GM21576 (cell line): Measurements from ENCODE around the gene DIS3L2.
"Not testable (repeated sequence)": the region's sequence is repeated elsewhere in the genome, so short reads cannot be mapped to it uniquely, and the experiment has no call there.

Source experiments
- ATAC-seq: cut with Tn5 transposase; IDR thresholded peaks from one replicate; pipeline ENCODE4 v1.9.1; 2021; ENCODE audit warnings: mild to moderate bottlenecking, moderate library complexity; ENCODE audit not compliant: unreplicated experiment

DIS3L2 gene

GRCh38 chr2:232008907-232009638 is 47.6 kb downstream of the DIS3L2 start:
- no peak for ATAC-seq

DNA sequence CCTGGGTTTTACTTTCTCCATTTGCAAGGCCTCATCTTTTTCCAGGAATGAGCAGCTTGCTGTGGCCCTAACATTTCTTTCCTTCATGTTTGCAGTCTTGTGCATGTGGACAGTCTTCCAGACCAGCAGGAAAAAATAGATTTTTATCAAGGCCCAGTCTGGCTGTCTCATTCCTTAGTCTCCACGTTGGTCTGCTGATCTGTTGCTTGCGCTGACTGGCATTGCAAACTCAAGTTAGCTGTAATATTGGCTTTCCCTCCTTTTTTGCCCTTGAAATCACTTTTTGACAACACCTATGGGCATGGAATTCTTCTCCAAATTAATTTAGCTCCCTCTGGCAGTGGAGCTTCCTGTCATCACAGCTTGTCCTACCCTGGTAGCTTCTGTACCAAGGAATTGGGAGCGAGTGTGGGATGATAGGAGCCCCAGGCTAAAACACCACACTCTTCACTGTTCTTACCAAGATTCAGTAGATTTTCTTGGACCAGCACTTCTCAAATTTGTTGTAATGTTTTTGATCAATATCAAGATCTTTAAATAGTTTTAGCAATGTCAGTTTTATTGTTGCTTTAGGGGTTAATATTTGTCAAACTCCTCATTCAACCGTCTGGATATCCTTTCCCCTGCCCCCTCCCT is 48.2 kb downstream of the DIS3L2 start:
- ATAC-seq, result no peak

DNA sequence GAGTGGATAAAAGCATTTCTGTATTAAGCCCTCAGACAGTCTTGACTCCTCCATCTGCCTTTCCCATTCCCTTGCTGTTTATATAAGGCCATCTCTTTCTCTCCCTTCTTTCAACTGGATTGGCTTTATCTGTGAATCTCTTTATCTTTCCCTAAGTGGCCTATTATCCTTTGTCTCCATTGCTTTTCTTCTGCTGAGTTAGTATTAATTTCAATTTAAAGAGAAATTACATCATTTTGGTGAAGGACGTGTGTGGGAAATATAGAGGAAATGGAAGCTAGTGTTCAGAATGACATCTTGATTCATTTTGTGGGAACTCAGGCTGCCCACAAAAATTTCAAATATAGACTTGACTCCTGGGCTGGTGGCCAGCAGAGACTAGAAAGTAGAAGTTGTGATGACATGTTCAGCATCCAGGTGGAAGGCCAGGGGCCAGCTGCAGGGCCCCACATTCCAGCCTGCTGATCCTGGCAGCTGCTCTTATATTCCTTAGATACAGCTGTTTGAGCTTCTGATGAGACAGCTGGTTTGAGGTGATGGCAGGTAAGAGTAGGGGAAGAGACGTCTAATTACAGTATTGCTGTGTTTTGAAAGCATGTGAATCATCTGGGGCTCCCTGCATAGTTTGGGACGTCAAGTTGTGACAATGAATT is 52.3 kb downstream of the DIS3L2 start:
- no peak for ATAC-seq

GRCh38 chr2:232014681-232015080 is 53.2 kb downstream of the DIS3L2 start:
- ATAC-seq, result no peak

DNA sequence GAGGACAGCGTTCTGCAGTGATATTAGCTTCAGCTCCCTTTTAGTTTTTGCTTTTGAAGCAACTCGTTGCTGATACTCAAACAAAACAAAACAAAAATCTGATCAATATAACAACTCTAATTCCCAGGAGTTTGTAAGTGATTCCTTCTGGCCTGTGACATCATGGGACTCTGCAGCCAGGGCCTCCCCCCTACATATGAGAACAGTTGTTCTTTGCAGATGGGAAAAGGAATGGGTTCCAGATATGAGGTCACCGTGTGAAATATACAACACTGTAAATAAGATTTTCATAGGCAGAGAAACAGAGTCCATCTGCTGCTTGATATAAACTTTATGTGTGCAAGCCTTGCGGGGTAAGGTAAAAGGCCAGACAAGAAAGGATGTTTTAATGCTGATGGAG is 56.7 kb downstream of the DIS3L2 start:
- ATAC-seq, result no peak

GRCh38 chr2:232022718-232023117 is 61.2 kb downstream of the DIS3L2 start:
- no peak for ATAC-seq

GRCh38 chr2:232023426-232023825 is 61.9 kb downstream of the DIS3L2 start:
- no peak for ATAC-seq

- ATAC-seq, result no peak
Measured at GRCh38 chr2:232024457-232024856, 62.9 kb downstream of the DIS3L2 start.

DNA sequence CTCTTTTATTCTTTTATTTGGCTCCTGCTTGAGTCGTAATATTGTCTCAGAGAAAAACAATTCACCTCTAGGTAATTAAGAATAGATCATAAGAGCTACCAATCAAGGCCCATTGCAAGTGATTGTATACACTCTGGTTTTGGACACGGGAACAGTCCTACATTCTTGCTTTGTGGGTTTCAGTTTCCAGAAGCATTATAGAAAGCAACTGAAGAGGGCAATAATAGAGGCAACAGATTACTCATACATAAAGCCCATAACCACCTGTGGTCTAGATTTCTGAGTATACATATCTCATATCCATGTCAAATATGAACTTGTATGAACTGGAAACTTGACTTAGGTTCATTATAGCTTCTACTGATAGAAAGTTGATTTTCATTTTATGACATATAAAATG is 65.4 kb downstream of the DIS3L2 start:
- ATAC-seq, result peak; percentile 99

- no peak for ATAC-seq
Measured at GRCh38 chr2:232027530-232027929, 66.0 kb downstream of the DIS3L2 start.

DNA sequence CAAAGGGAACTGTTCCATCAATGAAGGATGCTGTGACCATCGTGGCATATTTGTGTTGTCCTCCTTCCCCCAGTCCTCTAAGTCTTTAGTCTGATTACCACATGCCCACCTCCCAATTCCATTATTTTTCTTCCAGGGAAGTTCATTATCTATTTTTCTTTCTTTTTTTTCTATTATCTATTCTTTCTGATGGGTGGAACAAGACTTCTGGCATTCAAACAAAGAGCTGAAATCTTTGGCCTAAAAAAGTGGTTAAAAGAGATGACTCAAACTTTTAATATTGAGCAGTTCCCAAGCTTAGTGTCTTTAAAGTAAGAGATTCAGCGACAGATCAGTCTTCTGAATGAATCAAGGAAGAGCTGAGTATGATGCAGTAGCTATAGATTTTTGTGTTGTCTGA is 66.6 kb downstream of the DIS3L2 start:
- no peak for ATAC-seq

DNA sequence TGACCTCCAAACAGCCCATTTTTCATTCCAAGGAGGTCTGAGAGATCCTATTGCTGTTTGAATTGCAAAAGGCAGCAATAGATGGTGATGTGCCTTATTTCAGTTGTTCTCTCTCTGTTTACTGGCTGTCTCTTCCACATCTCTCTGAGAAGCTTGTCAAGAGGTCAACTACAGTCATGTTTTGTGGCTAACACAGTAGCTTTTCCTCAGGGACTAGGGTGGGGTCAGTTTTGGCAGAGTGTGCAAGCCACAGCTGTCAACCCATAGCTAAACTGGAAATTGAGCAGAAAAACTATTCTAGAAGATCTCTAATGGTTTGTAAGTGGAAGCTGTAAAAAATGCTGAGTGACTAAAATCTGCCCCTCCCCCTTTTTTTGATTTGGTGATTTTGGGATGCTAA is 67.1 kb downstream of the DIS3L2 start:
- no peak for ATAC-seq

GRCh38 chr2:232029346-232029745 is 67.8 kb downstream of the DIS3L2 start:
- ATAC-seq, result no peak

DNA sequence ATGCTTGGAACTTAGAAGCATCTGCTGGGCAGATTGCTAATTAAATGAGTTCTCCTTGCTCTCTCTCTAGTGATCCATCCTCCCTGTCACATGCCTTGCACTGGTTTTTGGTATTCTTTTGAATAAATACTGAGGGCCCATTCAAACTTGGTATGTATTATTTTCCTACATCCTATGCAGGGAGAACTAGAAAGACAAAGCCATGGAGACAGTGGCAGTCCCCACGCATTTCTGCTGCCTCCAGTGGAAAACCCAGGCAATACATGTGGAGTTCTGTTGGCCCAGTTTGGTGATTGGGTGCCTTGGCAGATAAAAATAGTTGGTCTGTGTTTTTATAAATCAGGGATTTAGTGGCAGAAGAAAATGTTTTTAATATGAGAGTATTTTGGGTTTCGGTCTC is 68.7 kb downstream of the DIS3L2 start:
- no peak for ATAC-seq

GRCh38 chr2:232035292-232035691 is 73.8 kb downstream of the DIS3L2 start:
- ATAC-seq, result not testable (repeated sequence)

DNA sequence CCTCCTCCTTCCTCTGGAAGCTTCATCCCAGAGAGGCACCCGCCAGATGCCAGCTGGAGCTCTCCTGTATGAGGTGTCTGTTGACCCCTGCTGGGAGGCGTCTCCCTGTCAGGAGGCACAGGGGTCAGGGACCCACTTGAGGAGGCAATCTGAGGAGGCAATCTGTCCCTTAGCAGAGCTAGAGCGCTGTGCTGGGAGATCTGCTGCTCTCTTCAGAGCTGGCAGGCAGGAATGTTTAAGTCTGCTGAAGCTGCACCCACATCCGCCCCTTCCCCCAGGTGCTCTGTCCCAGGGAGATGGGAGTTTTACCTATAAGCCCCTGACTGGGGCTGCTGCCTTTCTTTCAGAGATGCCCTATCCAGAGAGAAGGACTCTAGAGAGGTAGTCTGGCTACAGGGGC is 75.4 kb downstream of the DIS3L2 start:
- not testable (repeated sequence) for ATAC-seq

GRCh38 chr2:232038251-232038880 is 76.9 kb downstream of the DIS3L2 start:
- ATAC-seq, result no peak

DNA sequence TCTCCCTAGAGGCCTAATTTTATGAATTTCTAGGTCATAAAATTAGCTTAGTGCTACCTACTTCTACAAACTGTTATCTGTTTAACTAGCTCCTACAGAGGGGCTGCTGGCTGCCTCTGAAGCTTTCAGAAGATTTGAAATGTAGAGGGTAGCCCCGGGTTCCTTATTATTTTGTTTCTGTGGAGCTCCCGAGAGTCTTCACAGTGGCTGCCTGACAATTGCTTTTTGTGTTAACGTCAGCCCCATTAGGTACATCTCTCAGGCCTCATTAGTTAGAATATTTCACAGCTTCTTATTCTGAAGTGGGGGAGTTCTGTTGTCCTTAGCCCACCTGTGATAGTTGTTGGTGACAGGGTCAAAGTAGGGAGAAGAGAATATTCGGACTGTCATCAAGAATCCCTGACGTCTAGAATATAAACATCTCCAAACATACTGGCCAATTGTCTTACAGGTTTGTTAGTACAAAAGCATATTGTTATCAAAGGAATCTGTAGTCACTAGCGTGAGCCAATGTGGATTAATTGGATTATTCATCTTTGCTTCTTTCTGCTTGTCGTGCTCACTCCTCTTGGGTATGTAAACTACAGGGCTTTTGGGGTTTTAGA is 77.5 kb downstream of the DIS3L2 start:
- ATAC-seq, result no peak

- ATAC-seq, result no peak
Measured at GRCh38 chr2:232042911-232043574, 81.5 kb downstream of the DIS3L2 start.

DNA sequence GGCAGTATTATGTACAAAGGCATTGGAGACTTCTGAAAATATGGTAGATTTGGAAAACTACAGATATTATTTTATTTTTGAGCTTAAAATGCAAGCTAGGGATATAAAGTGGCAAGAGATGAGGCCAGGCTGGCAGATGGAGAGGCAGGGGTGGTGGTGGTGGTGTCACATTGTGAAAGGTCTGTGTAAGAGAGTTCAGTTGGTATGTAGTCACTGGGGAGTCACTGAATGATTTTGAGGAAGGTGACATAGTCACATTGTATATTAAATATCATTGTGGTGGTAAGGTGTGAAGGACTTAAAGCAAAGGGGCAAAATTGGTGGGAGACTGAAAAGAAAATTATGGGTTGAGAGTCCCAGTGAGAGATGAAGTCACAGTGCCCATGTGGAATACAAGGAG is 82.5 kb downstream of the DIS3L2 start:
- ATAC-seq, result no peak

GRCh38 chr2:232049350-232049749 is 87.8 kb downstream of the DIS3L2 start:
- ATAC-seq, result no peak
